HL-60 (cell line): ENCODE results near the gene FAM110A.

Experiments used
- DNase-seq, 2 experiments: peaks; one replicate each; pipeline ENCODE4 v3.0.0-alpha.2; 2010 to 2020; ENCODE audit warnings: low read depth in 1 of 2, low spot score in 1 of 2
- H3K27ac ChIP-seq: fragments of 250-450 bp; sonication (Bioruptor Pico); replicated peaks from 2 replicates; pipeline ENCODE4 v1.5.1; 2020; ENCODE audit warnings: mild to moderate bottlenecking, moderate library complexity
- H3K27me3 ChIP-seq: fragments of 250-450 bp; sonication (Bioruptor Pico); 2 replicates; pipeline ENCODE4 v1.5.1; 2021; ENCODE audit warnings: mild to moderate bottlenecking, moderate library complexity; ENCODE audit not compliant: insufficient read depth, poor library complexity, severe bottlenecking
- H3K4me3 ChIP-seq: replicated peaks from 2 replicates; pipeline ENCODE4 v1.5.1; 2011; ENCODE audit warnings: mild to moderate bottlenecking, control low read depth, low read length; ENCODE audit not compliant: insufficient read depth
- GABPA ChIP-seq: IDR thresholded peaks from 2 replicates; pipeline ENCODE4 v1.6.1; 2012; ENCODE audit warnings: low read depth
- POLR2AphosphoS5 ChIP-seq: IDR thresholded peaks from 2 replicates; pipeline ENCODE4 v1.6.1; 2012; ENCODE audit warnings: low read depth
- SPI1 ChIP-seq: IDR thresholded peaks from 2 replicates; pipeline ENCODE4 v1.6.1; 2012; ENCODE audit warnings: low read depth, mild to moderate bottlenecking, borderline replicate concordance
- TF ChIP-seq, protein P1 (sequence below): IDR thresholded peaks from one replicate; pipeline ENCODE4 v1.5.1; 2011; ENCODE audit warnings: low read length, control low read depth, inconsistent platforms; ENCODE audit not compliant: insufficient read depth
- TF ChIP-seq, protein P2 (sequence below): IDR thresholded peaks from 2 replicates; pipeline ENCODE4 v1.6.1; 2012; ENCODE audit warnings: low read depth; ENCODE audit not compliant: insufficient replicate concordance

The FAM110A gene

DNA sequence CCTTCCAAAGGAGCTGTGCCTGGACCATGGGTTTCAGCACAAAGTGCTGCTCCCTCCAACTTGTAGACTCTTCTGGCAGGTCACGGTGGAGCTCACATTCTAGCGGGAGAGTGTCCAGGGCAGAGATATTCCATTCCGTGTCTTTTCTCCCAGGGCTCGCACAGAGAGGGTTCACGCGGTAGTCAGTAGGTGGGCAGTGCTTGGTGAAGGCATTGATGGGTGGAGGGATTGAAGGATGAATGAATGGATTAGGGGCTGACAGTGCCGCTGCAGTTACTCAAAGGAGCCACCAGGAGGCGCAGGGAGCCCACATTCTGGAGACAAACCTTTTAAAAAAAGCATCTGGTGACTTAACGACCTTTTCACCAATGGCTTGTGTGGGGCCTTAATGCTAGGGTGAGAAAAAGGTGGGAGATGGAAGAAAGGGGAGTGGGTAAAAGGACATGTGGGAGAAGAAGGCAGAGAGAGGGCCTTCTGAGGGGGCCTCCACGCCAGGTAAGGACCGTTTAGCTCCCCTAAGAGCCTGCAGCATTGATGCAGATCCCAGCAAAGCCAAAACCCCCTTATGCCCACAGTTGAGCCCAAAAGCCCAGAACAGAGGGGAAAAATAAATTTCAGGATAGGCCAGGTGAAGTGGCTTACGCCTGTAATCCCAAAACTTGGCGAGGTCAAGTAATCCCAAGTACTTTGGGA is 17.5 kb upstream of the FAM110A start:
- DNase-seq, result peak in 1 of 2 experiments; percentile 55
- TF ChIP-seq, protein P1, sequence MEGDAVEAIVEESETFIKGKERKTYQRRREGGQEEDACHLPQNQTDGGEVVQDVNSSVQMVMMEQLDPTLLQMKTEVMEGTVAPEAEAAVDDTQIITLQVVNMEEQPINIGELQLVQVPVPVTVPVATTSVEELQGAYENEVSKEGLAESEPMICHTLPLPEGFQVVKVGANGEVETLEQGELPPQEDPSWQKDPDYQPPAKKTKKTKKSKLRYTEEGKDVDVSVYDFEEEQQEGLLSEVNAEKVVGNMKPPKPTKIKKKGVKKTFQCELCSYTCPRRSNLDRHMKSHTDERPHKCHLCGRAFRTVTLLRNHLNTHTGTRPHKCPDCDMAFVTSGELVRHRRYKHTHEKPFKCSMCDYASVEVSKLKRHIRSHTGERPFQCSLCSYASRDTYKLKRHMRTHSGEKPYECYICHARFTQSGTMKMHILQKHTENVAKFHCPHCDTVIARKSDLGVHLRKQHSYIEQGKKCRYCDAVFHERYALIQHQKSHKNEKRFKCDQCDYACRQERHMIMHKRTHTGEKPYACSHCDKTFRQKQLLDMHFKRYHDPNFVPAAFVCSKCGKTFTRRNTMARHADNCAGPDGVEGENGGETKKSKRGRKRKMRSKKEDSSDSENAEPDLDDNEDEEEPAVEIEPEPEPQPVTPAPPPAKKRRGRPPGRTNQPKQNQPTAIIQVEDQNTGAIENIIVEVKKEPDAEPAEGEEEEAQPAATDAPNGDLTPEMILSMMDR, result peak; percentile 98
- no peak for TF ChIP-seq POLR2AphosphoS5
- H3K4me3 ChIP-seq, result no peak overlapping the region

DNA sequence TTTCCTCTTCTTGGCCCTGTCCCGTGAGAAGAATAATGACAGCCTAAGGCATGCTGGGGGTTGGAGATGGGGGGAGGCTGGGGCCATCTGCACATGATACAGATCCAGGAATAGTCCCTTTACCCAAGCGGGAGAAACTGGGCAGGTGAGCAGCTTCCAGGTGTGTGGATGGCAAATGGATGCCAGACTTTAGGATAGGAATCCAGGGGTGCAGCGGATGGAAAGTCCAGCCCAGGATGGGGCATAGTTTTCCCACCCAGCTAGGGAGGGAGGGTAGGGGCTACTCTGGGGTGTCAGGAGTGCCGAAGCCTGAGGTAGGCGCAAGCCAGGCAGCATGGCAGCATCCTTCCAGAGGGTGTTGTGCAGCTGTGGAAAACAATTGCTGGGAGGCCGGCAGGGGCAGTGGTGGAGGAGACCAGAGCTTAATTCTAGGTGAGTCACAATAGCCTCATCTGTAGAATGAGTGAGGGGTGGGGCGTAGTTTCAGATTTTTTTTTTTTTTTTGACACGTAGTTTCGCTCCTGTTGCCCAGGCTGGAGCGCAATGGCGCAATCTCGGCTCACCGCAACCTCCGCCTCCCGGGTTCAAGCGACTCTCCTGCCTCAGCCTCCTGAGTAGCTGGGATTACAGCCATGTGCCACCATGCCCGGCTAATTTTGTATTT is 15.4 kb upstream of the FAM110A start:
- H3K27ac ChIP-seq, result no peak overlapping the region
- DNase-seq, result no peak
- TF ChIP-seq POLR2AphosphoS5, result no peak
- TF ChIP-seq, protein P2, sequence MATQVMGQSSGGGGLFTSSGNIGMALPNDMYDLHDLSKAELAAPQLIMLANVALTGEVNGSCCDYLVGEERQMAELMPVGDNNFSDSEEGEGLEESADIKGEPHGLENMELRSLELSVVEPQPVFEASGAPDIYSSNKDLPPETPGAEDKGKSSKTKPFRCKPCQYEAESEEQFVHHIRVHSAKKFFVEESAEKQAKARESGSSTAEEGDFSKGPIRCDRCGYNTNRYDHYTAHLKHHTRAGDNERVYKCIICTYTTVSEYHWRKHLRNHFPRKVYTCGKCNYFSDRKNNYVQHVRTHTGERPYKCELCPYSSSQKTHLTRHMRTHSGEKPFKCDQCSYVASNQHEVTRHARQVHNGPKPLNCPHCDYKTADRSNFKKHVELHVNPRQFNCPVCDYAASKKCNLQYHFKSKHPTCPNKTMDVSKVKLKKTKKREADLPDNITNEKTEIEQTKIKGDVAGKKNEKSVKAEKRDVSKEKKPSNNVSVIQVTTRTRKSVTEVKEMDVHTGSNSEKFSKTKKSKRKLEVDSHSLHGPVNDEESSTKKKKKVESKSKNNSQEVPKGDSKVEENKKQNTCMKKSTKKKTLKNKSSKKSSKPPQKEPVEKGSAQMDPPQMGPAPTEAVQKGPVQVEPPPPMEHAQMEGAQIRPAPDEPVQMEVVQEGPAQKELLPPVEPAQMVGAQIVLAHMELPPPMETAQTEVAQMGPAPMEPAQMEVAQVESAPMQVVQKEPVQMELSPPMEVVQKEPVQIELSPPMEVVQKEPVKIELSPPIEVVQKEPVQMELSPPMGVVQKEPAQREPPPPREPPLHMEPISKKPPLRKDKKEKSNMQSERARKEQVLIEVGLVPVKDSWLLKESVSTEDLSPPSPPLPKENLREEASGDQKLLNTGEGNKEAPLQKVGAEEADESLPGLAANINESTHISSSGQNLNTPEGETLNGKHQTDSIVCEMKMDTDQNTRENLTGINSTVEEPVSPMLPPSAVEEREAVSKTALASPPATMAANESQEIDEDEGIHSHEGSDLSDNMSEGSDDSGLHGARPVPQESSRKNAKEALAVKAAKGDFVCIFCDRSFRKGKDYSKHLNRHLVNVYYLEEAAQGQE, result no peak
- no peak for TF ChIP-seq GABPA
- no peak for TF ChIP-seq SPI1
- TF ChIP-seq, protein P1, result no peak
- no peak overlapping the region for H3K4me3 ChIP-seq
- no peaks in the 10 kb centered on the region for H3K27me3 ChIP-seq

More for the DNA sequence above, 17.5 kb upstream of the FAM110A start:
- Histone ChIP-seq H3K27me3 (no peaks in the 10 kb centered on the region), H3K27ac (no peak overlapping the region)

DNA sequence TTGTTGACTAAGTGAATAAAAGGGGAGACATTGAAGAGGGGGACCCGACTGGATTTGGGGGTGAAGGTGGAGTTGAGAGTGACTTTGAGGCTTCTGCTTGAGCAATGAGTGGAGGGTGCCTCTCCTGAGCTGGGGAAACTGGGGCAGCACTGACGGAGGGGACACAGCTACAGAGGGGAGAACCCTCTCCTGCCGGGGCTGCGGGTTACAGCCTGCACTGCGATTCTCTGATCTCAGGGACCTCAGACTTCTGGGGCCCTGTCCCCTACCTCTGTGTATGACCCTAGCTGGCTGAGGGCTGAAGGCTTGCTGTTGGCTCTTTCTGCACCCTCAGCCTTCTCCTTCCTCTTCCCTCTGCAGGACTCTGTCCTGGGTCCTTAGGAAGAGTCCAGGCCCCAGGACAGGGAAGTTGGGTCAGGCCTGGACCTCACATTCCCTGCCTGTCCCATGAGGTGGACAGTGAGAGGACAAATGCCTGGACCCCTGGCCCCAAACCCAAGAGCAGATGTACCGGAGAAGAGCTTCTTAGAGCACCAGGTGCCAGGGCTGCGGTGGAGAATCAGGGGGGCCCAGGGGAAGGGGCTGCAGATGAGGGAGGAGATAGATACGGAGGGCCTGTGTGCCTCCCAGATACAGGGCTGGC is 13.7 kb upstream of the FAM110A start:
- no peak for DNase-seq
- H3K27ac ChIP-seq, result no peak overlapping the region
- no peaks in the 10 kb centered on the region for H3K27me3 ChIP-seq
- TF ChIP-seq POLR2AphosphoS5 (no peak), SPI1 (no peak), GABPA (no peak)
- TF ChIP-seq, protein P1, result no peak
- TF ChIP-seq, protein P2, result no peak
- H3K4me3 ChIP-seq, result no peak overlapping the region
